ENCODE measurements around the gene NPIPB2. TPM values are rescaled to one million over a fixed set of nuclear protein-coding genes. Genes with fewer than 3 reads are reported as not detected.
A peak's percentile ranks its signal among the peaks of the same experiment; 100 is the strongest.
"Not testable (repeated sequence)": the region's sequence is repeated elsewhere in the genome, so short reads cannot be mapped to it uniquely, and the experiment has no call there.

Gene NPIPB2
- 7.5 TPM for polyA plus RNA-seq (2012; ENCODE audit: missing spikeins)

- DNase-seq (ENCODE audit: insufficient read length); FAIRE-seq: not testable (repeated sequence)
Observed at GRCh38 chr16:11941945-11942344, at the start of gene NPIPB2. Gene NPIPB2 (minus strand): TSS chr16:11942045. CDS start chr16:11942045, 0 bp downstream.

- TF ChIP-seq POLR2A (IDR thresholded peaks at IDR 0.05; ENCODE audit: low read depth, low read length) (no peak), POLR2AphosphoS5 (IDR thresholded peaks at IDR 0.05; ENCODE audit: low read depth, low read length) (no peak), TAF1 (IDR thresholded peaks at IDR 0.05; ENCODE audit: borderline replicate concordance, low read depth, low read length) (no peak)
- no peak for DNase-seq (ENCODE audit: insufficient read length)
- FAIRE-seq = no peak
Observed at GRCh38 chr16:11990702-11991390, 49.0 kb upstream of the NPIPB2 start.

GRCh38 chr16:11988258-11988978, 46.6 kb upstream of the NPIPB2 start:
- no peak for FAIRE-seq
- TF ChIP-seq POLR2AphosphoS5 (IDR thresholded peaks at IDR 0.05; ENCODE audit: low read depth, low read length) = no peak
- no peak for TF ChIP-seq TAF1 (IDR thresholded peaks at IDR 0.05; ENCODE audit: borderline replicate concordance, low read depth, low read length)
- no peak for TF ChIP-seq POLR2A (IDR thresholded peaks at IDR 0.05; ENCODE audit: low read depth, low read length)
- DNase-seq (ENCODE audit: insufficient read length) = no peak

- DNase-seq (ENCODE audit: insufficient read length) (no peak), FAIRE-seq (no peak)
- TF ChIP-seq POLR2A (IDR thresholded peaks at IDR 0.05; ENCODE audit: low read depth, low read length) = no peak
- no peak for TF ChIP-seq TAF1 (IDR thresholded peaks at IDR 0.05; ENCODE audit: borderline replicate concordance, low read depth, low read length)
- TF ChIP-seq POLR2AphosphoS5 (IDR thresholded peaks at IDR 0.05; ENCODE audit: low read depth, low read length) = no peak
Observed at GRCh38 chr16:11986521-11987057, 44.7 kb upstream of the NPIPB2 start.

GRCh38 chr16:11985250-11985649, 43.4 kb upstream of the NPIPB2 start:
- DNase-seq (ENCODE audit: insufficient read length) (no peak), FAIRE-seq (no peak)
- TF ChIP-seq POLR2A (IDR thresholded peaks at IDR 0.05; ENCODE audit: low read depth, low read length) (no peak), TAF1 (IDR thresholded peaks at IDR 0.05; ENCODE audit: borderline replicate concordance, low read depth, low read length) (no peak), POLR2AphosphoS5 (IDR thresholded peaks at IDR 0.05; ENCODE audit: low read depth, low read length) (no peak)

GRCh38 chr16:11980136-11980844, 38.4 kb upstream of the NPIPB2 start:
- DNase-seq (ENCODE audit: insufficient read length) = no peak
- TF ChIP-seq POLR2AphosphoS5 (IDR thresholded peaks at IDR 0.05; ENCODE audit: low read depth, low read length) (no peak), POLR2A (IDR thresholded peaks at IDR 0.05; ENCODE audit: low read depth, low read length) (no peak), TAF1 (IDR thresholded peaks at IDR 0.05; ENCODE audit: borderline replicate concordance, low read depth, low read length) (no peak)
- FAIRE-seq = peak; percentile 70

GRCh38 chr16:11979013-11979672, 37.3 kb upstream of the NPIPB2 start:
- FAIRE-seq (peak; percentile 14), DNase-seq (ENCODE audit: insufficient read length) (no peak)
- TF ChIP-seq POLR2A (IDR thresholded peaks at IDR 0.05; ENCODE audit: low read depth, low read length) (no peak), POLR2AphosphoS5 (IDR thresholded peaks at IDR 0.05; ENCODE audit: low read depth, low read length) (no peak), TAF1 (IDR thresholded peaks at IDR 0.05; ENCODE audit: borderline replicate concordance, low read depth, low read length) (no peak)

GRCh38 chr16:11978080-11978479, 36.2 kb upstream of the NPIPB2 start:
- no peak for DNase-seq (ENCODE audit: insufficient read length)
- FAIRE-seq = no peak
- TF ChIP-seq POLR2AphosphoS5 (IDR thresholded peaks at IDR 0.05; ENCODE audit: low read depth, low read length) (no peak), POLR2A (IDR thresholded peaks at IDR 0.05; ENCODE audit: low read depth, low read length) (no peak), TAF1 (IDR thresholded peaks at IDR 0.05; ENCODE audit: borderline replicate concordance, low read depth, low read length) (no peak)

GRCh38 chr16:11977376-11978041, 35.7 kb upstream of the NPIPB2 start:
- FAIRE-seq (no peak), DNase-seq (ENCODE audit: insufficient read length) (no peak)
- TF ChIP-seq POLR2AphosphoS5 (IDR thresholded peaks at IDR 0.05; ENCODE audit: low read depth, low read length) (no peak), POLR2A (IDR thresholded peaks at IDR 0.05; ENCODE audit: low read depth, low read length) (no peak), TAF1 (IDR thresholded peaks at IDR 0.05; ENCODE audit: borderline replicate concordance, low read depth, low read length) (no peak)

GRCh38 chr16:11976850-11977375, 35.1 kb upstream of the NPIPB2 start:
- DNase-seq (ENCODE audit: insufficient read length) (no peak), FAIRE-seq (no peak)
- TF ChIP-seq POLR2A (IDR thresholded peaks at IDR 0.05; ENCODE audit: low read depth, low read length) = no peak
- no peak for TF ChIP-seq TAF1 (IDR thresholded peaks at IDR 0.05; ENCODE audit: borderline replicate concordance, low read depth, low read length)
- no peak for TF ChIP-seq POLR2AphosphoS5 (IDR thresholded peaks at IDR 0.05; ENCODE audit: low read depth, low read length)
